Activated T-helper 1 cell treated with anti-CD3 and anti-CD28 coated beads, Interleukin-12 subunit alpha, Interleukin-12 subunit beta, Interleukin-2, Interleukin-4 antibody, amounts not matched to agents 30 ng/mL and 10 ng/mL and 1 ng/mL, durations not matched to agents 14 hours and 24 hours and 36 hours (primary cell): Measurements from ENCODE around the gene CPED1. TPM values are rescaled to one million over a fixed set of nuclear protein-coding genes. Genes with fewer than 3 reads are reported as not detected.
"Not testable (repeated sequence)": the region's sequence is repeated elsewhere in the genome, so short reads cannot be mapped to it uniquely, and the experiment has no call there.

Experiments
- DNase-seq: peaks from one replicate; pipeline ENCODE4 v3.0.0; 2021; ENCODE audit warnings: low spot score
- H3K27ac Mint-ChIP-seq: one replicate; pipeline ENCODE4 v1.8.0; 2021; ENCODE audit warnings: mild to moderate bottlenecking, mixed read lengths
- H3K27me3 Mint-ChIP-seq: one replicate; pipeline ENCODE4 v1.8.0; 2022; ENCODE audit warnings: mild to moderate bottlenecking, moderate library complexity, mixed read lengths; ENCODE audit not compliant: insufficient read depth
- H3K36me3 Mint-ChIP-seq: one replicate; pipeline ENCODE4 v1.8.0; 2021; ENCODE audit warnings: low read depth, mixed read lengths
- H3K4me1 Mint-ChIP-seq: one replicate; pipeline ENCODE4 v1.8.0; 2021; ENCODE audit warnings: low read depth, mixed read lengths
- H3K4me3 Mint-ChIP-seq: one replicate; pipeline ENCODE4 v1.8.0; 2021; ENCODE audit warnings: mild to moderate bottlenecking, moderate library complexity, mixed read lengths
- H3K9me3 Mint-ChIP-seq: one replicate; pipeline ENCODE4 v1.8.0; 2021; ENCODE audit warnings: mixed read lengths
- intact Hi-C: fragments of 100-400 bp; cut with micrococcal nuclease; formaldehyde crosslinking; loops from one replicate; pipeline ENCODE4 v1.15.1; 2024
- total RNA-seq: library from RNA; stranded (reverse); gene quantifications from 2 replicates; pipeline ENCODE4 v1.2.3, GENCODE V29; 2022

Gene CPED1
- total RNA-seq, 1 donor from 2014 or later: not detected

DNA sequence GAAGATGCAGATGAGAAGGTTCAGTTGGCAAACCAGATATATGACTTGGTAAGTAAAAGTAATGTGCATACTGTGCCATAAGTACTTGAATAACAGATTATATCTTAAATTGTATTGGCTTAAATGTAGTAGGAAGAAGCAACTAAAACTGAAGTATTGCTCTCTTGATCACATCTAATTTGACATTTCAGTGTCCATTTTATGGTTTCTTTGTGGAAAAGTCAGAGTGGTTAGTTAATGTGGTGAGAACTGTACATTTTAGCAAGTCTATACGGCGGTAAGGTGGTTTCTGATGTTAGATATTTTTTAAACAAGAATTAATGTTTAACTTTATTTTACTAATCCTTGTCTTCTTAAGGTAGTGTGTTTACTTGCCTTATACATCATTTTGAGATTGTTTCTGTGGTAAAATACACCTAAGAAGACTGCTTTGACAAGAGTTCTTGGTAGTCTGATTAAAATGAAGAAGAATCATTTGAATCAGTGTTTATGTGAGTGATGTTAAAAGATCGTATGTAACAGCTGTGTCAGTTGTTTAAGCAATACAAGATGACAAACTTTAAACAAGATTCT lies 32.8 kb upstream of the CPED1 start:
- no peak overlapping the region for H3K4me3 Mint-ChIP-seq
- no peaks in the 10 kb centered on the region for H3K27me3 Mint-ChIP-seq
- peaks cover 38% of the 10 kb centered on the region for H3K36me3 Mint-ChIP-seq
- no peak for DNase-seq
- no peaks in the 10 kb centered on the region for H3K9me3 Mint-ChIP-seq
- H3K27ac Mint-ChIP-seq: peak overlapping the region; percentile 77
- peaks cover 42% of the 10 kb centered on the region for H3K4me1 Mint-ChIP-seq
- intact Hi-C loops: loop anchor here (10.0 kb wide), 1 partner anchor 409 kb away; no protein-coding TSS in a partner anchor

- no peaks in the 10 kb centered on the region for H3K27me3 Mint-ChIP-seq
- intact Hi-C loops: loop anchor here (10.0 kb wide), 1 partner anchor 405 kb away; no protein-coding TSS in a partner anchor
- H3K4me1 Mint-ChIP-seq: peaks cover 40% of the 10 kb centered on the region
- no peak overlapping the region for H3K4me3 Mint-ChIP-seq
- no peaks in the 10 kb centered on the region for H3K9me3 Mint-ChIP-seq
- no peak for DNase-seq
- H3K36me3 Mint-ChIP-seq: peaks cover 44% of the 10 kb centered on the region
- H3K27ac Mint-ChIP-seq: peak overlapping the region; percentile 26
Observed at GRCh38 chr7:120959929-120960484, 28.5 kb upstream of the CPED1 start.

GRCh38 chr7:120960714-120961113 lies 27.8 kb upstream of the CPED1 start:
- Mint-ChIP-seq H3K4me3 (no peak overlapping the region), H3K27me3 (no peaks in the 10 kb centered on the region), H3K4me1 (peaks cover 39% of the 10 kb centered on the region), H3K9me3 (no peaks in the 10 kb centered on the region), H3K27ac (no peak overlapping the region), H3K36me3 (peaks cover 46% of the 10 kb centered on the region)
- no peak for DNase-seq
- intact Hi-C loops: no loop called here

DNA sequence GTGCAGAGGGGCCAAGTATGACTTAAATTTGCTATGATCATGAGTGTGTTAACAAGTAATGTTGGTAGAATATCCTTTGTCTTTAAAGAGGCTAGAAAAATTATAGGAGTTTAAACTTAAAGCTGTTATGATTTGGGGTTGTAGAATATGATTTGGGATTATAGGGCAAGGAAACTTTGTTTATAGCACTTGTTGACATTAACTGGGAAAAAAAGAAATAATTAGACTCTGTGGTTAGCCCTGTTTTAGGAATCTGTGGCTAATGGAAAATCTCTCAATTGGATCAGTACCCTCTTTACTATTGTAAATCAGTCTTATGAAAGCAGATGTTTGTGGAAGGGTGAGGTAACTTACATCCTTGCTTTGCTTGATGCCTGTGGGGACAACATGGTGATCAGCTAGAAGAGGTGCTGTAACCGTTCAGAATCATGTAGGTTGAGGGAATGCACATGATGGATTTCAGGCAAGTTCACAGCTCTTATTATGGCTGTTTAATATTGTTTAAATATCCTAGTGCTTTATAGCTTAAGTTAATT lies 26.8 kb upstream of the CPED1 start:
- no peak for DNase-seq
- Mint-ChIP-seq H3K4me1 (peaks cover 39% of the 10 kb centered on the region), H3K27ac (no peak overlapping the region), H3K36me3 (peaks cover 43% of the 10 kb centered on the region), H3K4me3 (no peak overlapping the region), H3K27me3 (no peaks in the 10 kb centered on the region), H3K9me3 (no peaks in the 10 kb centered on the region)
- intact Hi-C loops: no loop called here

DNA sequence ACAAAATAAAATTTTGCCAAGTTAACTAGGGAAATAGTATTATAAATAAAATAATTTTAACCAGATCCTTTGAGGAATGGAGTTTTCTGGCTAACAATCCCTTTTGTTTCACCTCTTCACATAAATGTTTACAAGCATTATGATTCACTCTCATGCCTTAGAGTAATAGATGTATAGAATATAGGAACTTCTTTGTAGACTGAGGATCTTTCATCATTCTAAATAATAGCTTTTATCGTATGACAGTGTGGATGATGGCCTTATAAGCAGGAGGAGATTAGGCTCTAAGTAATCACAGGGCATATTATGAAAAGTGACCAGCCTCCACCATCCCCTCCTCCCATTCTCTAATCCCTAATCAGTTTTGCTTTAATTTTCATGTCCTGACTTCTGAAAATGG lies 24.4 kb upstream of the CPED1 start:
- Mint-ChIP-seq H3K27me3 (no peaks in the 10 kb centered on the region), H3K4me1 (peaks cover 38% of the 10 kb centered on the region), H3K36me3 (peaks cover 43% of the 10 kb centered on the region), H3K27ac (no peak overlapping the region), H3K9me3 (no peaks in the 10 kb centered on the region), H3K4me3 (no peak overlapping the region)
- intact Hi-C loops: no loop called here
- no peak for DNase-seq

DNA sequence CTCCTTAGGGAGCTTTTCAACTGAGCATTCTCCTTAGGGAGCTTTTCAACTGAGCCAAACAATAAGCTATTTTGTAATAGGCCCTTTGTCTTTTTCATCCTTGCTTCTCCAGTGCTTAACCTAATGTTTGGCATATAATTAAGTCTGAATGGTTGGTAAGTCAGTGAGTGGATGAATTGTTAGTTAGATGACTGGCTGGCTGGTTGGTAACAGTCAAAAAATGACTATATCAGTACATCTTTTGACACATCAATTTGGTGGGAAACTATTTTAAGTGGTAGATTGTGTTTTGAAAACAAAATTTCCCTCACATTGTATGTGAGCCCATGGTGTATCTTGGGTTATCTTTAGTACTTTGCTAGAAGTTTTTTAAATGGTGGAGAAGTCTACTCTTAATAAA lies 21.6 kb upstream of the CPED1 start:
- Mint-ChIP-seq H3K36me3 (peaks cover 41% of the 10 kb centered on the region), H3K27me3 (no peaks in the 10 kb centered on the region), H3K9me3 (no peaks in the 10 kb centered on the region), H3K27ac (peak overlapping the region; percentile 8), H3K4me1 (peaks cover 23% of the 10 kb centered on the region), H3K4me3 (no peak overlapping the region)
- intact Hi-C loops: no loop called here
- no peak for DNase-seq

DNA sequence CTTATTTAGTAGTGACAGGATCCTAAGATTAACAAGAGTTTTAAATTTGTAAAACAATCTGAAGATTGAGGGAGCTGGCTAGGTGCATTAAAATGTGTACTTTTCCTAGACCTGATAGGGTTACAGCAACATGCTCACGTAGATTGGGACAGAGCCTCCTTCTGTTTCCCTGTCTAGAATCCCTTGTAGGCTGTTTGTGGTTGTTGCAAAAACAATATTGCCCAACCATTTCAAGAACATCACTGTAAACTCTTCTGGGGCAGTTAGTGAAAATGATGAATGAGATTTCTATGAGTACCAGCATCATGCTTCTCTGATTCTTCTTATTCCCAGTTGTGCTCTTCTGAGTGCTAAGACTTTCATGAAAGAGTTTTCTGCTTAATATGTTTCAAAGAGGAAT lies 14.7 kb upstream of the CPED1 start:
- Mint-ChIP-seq H3K27ac (no peak overlapping the region), H3K4me3 (no peak overlapping the region), H3K27me3 (no peaks in the 10 kb centered on the region), H3K4me1 (no peaks in the 10 kb centered on the region), H3K9me3 (no peaks in the 10 kb centered on the region), H3K36me3 (peaks cover 38% of the 10 kb centered on the region)
- intact Hi-C loops: no loop called here
- no peak for DNase-seq

DNA sequence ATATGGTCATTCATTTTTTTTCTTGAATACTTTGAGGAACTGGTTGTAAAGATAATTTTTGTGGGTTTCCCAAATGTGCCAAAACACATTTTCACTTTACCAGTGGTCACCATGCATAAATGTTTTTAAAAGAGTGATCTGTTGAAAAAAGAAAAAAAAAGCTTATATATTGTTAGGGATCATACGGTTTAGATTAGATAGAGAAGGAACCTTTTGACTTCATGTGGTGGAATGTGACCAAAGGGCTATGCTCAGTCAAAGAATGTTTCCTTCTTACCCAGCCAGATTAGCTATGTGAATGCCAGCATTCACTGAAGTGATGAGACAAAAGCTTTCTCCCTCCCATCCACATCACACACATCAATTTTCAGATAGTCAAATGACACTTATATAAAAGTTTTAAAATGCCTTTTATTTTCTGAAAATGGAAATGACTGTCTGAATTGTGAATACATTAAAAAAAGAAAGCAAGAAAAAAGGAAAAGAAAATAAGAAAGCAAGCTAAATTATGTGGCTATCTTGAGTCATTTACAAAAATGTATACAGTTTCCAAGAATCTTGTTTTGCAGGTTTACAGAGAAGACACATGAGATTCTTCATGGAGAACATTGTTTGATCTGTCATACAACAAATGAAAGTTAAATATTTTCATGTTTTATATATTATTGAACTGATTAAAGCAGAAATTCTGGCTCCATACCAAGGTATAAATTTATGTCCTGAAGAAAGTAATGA lies 8.6 kb upstream of the CPED1 start:
- H3K27me3 Mint-ChIP-seq: peaks cover 6% of the 10 kb centered on the region
- H3K4me3 Mint-ChIP-seq: no peak overlapping the region
- no peak for DNase-seq
- peaks cover 8% of the 10 kb centered on the region for H3K4me1 Mint-ChIP-seq
- H3K36me3 Mint-ChIP-seq: peaks cover 7% of the 10 kb centered on the region
- H3K27ac Mint-ChIP-seq: no peak overlapping the region
- no peaks in the 10 kb centered on the region for H3K9me3 Mint-ChIP-seq
- intact Hi-C loops: loop anchor here (10.0 kb wide), 1 partner anchor 385 kb away; no protein-coding TSS in a partner anchor

GRCh38 chr7:120981117-120981516 lies 7.4 kb upstream of the CPED1 start:
- no peak for DNase-seq
- Mint-ChIP-seq H3K36me3 (peaks cover 7% of the 10 kb centered on the region), H3K4me3 (no peak overlapping the region), H3K4me1 (peaks cover 8% of the 10 kb centered on the region), H3K27ac (no peak overlapping the region), H3K27me3 (peaks cover 9% of the 10 kb centered on the region), H3K9me3 (no peaks in the 10 kb centered on the region)
- intact Hi-C loops: loop anchor here (10.0 kb wide), 1 partner anchor 384 kb away; no protein-coding TSS in a partner anchor

- Mint-ChIP-seq H3K4me1 (peaks cover 8% of the 10 kb centered on the region), H3K36me3 (peaks cover 1% of the 10 kb centered on the region), H3K9me3 (no peaks in the 10 kb centered on the region), H3K27ac (peak overlapping the region; percentile 25), H3K27me3 (peaks cover 12% of the 10 kb centered on the region), H3K4me3 (no peak overlapping the region)
- DNase-seq: no peak
- intact Hi-C loops: loop anchor here (10.0 kb wide), 1 partner anchor 383 kb away; no protein-coding TSS in a partner anchor
Observed at GRCh38 chr7:120981888-120982615, 6.5 kb upstream of the CPED1 start.

GRCh38 chr7:120983592-120983991 lies 4.9 kb upstream of the CPED1 start:
- not testable (repeated sequence) for H3K36me3 Mint-ChIP-seq, H3K4me3 Mint-ChIP-seq, DNase-seq, H3K27ac Mint-ChIP-seq, H3K9me3 Mint-ChIP-seq
- Mint-ChIP-seq H3K27me3 (peaks cover 23% of the 10 kb centered on the region), H3K4me1 (peaks cover 21% of the 10 kb centered on the region)
- intact Hi-C loops: loop anchor here (10.0 kb wide), 1 partner anchor 381 kb away; no protein-coding TSS in a partner anchor

GRCh38 chr7:120984406-120984805 lies 4.1 kb upstream of the CPED1 start:
- intact Hi-C loops: loop anchor here (10.0 kb wide), 1 partner anchor 380 kb away; no protein-coding TSS in a partner anchor
- Mint-ChIP-seq H3K27me3 (peaks cover 31% of the 10 kb centered on the region), H3K4me3 (no peak overlapping the region), H3K27ac (no peak overlapping the region), H3K9me3 (no peaks in the 10 kb centered on the region), H3K4me1 (peaks cover 28% of the 10 kb centered on the region), H3K36me3 (no peaks in the 10 kb centered on the region)
- DNase-seq: no peak
